AG09319 (cell line): ENCODE measurements around the gene CLHC1.
"Not testable (repeated sequence)": the region's sequence is repeated elsewhere in the genome, so short reads cannot be mapped to it uniquely, and the experiment has no call there.

Experiments
- DNase-seq: peaks from one replicate; pipeline ENCODE4 v3.0.0-alpha.2; 2010; ENCODE audit warnings: low read depth; ENCODE audit errors: extremely low read depth
- CTCF ChIP-seq: IDR thresholded peaks from 2 replicates; pipeline ENCODE4 v1.5.1; 2011; ENCODE audit warnings: low read depth, mild to moderate bottlenecking, inconsistent platforms, low read length, moderate library complexity

CLHC1 gene

GRCh38 chr2:55232084-55232862 lies at the start of gene CLHC1, which contains the start of gene RPS27A:
TSS of gene CLHC1 (minus strand) at chr2:55232293. CDS start at chr2:55222411, 9,882 bp downstream.
TSS of gene RPS27A (plus strand) at chr2:55232688. CDS start at chr2:55232825, 137 bp downstream.
- TF ChIP-seq CTCF, result no peak
- DNase-seq, result peak; percentile 85

GRCh38 chr2:55280851-55281546 lies 48.9 kb upstream of the CLHC1 start:
- not testable (repeated sequence) for DNase-seq

- not testable (repeated sequence) for DNase-seq
These were observed 47.8 kb upstream of the CLHC1 start for GRCh38 chr2:55279859-55280424.

DNA sequence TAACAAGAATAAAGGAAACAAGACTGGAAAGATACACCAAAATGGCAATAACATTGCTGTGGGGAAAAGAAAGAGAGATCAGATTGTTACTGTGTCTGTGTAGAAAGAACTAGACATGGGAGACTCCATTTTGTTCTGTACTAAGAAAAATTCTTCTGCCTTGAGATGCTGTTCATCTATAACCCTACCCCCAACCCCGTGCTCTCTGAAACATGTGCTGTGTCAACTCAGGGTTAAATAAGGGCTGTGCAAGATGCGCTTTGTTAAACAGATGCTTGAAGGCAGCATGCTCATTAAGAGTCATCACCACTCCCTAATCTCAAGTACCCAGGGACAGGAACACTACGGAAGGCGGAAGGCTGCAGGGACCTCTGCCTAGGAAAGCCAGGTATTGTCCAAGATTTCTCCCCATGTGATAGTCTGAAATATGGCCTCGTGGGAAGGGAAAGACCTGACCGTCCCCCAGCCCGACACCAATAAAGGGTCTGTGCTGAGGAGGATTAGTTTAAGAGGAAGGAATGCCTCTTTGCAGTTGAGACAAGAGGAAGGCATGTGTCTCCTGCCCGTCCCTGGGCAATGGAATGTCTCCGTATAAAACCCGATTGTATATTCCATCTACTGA lies 47.2 kb upstream of the CLHC1 start:
- not testable (repeated sequence) for DNase-seq

DNA sequence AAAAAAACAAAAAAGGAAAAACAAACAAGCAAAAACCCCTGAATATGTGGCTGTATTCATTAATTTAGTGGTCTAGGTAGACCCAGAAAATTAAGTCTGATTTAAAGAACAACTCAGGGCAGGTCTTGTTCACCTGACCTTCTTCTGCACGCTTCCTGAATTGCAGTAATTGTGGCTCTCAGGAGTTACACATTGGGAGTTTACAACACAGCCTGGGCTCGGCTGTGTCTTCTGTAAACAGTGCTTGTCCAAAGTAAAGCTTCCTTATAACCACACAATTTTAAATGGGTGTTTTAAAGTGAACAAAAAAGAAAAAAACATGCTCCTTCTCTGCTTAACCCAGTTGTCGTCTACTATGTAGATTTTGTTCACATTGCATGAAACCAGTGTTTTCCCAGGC lies 45.2 kb upstream of the CLHC1 start:
- no peak for TF ChIP-seq CTCF
- DNase-seq, result no peak

- not testable (repeated sequence) for DNase-seq
These were observed 42.3 kb upstream of the CLHC1 start for GRCh38 chr2:55274346-55274745.

DNA sequence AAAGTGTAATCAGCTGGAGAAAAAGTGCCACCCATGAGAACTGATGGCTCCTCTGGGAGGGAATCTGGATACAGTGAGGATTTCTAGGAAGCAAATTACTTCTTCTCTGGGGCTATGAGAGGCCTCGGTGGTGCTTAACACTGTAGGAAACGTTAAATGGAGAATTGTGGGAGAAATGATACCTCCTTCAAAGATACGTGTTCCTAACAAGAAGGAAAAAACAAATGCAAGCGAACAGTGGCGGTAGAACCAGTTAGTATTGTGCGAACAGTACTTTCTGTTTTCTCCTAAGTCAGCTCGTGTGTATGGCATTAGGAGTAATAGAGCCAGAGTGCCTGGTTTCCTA lies 37.5 kb upstream of the CLHC1 start:
- no peak for TF ChIP-seq CTCF
- DNase-seq, result no peak

- TF ChIP-seq CTCF, result peak; percentile 7
These were observed 37.0 kb upstream of the CLHC1 start, which contains the start of gene MTIF2 for GRCh38 chr2:55268907-55269644. TSS of gene MTIF2 (minus strand) at chr2:55269231. CDS start at chr2:55263858, 5,373 bp downstream.

More at GRCh38 chr2:55268907-55269644, 37.0 kb upstream of the CLHC1 start, which contains the start of gene MTIF2:
- peak; percentile 72 for DNase-seq
